Measurements from ENCODE around the gene SLC43A1.

DNA sequence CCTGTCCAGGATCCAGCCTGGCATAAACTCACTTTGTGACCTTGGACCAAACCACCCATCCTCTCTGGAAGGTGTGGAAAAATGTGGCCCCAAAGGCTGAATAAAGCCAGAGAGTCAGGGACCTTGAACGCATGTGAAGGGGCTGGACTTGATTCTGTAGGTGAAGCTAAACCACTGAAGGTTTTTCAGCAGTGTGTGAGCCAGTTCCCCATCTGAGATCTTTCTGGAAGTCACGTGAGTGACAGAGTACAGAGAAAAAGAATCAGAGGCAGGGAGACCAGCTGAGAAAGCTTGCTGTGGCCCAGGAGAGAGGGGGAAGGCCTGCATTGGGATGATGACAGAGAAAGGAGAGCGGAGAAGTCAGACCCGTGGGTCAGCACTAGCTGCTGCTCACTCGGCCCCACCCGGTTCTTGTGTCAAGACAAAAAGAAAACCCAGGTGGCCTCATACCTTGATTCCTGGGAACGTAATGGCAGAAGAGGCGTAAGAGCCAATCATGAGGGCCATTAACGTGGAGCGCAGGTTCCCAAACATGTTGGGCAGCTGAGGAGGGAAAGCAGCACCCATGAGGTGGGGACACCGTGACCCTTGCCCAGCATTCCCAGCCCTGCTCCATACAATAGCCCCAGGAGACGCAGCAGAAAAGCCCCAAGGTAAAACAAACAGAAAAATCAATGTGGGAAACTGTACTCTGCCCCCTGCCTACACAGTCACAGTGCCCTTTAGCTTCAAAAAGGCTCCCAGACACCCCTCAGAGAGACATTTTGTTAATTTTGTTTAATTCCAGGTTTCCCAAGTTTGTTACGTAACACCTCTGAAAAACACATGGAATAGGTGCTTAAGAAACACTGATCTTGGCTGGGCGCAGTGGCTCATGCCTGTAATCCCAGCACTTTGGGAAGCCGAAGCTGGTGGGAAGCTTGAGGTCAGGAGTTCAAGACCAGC lies 17.9 kb downstream of the SLC43A1 start:
- TF ChIP-seq, protein P1, sequence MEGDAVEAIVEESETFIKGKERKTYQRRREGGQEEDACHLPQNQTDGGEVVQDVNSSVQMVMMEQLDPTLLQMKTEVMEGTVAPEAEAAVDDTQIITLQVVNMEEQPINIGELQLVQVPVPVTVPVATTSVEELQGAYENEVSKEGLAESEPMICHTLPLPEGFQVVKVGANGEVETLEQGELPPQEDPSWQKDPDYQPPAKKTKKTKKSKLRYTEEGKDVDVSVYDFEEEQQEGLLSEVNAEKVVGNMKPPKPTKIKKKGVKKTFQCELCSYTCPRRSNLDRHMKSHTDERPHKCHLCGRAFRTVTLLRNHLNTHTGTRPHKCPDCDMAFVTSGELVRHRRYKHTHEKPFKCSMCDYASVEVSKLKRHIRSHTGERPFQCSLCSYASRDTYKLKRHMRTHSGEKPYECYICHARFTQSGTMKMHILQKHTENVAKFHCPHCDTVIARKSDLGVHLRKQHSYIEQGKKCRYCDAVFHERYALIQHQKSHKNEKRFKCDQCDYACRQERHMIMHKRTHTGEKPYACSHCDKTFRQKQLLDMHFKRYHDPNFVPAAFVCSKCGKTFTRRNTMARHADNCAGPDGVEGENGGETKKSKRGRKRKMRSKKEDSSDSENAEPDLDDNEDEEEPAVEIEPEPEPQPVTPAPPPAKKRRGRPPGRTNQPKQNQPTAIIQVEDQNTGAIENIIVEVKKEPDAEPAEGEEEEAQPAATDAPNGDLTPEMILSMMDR (IDR thresholded peaks at IDR 0.05) = no peak
- no peak for TF ChIP-seq MXI1 (IDR thresholded peaks at IDR 0.05; ENCODE audit: low read depth, low read length)
- no peak for TF ChIP-seq GATA2 (CRISPR knock-in tag; IDR thresholded peaks at IDR 0.05)
- TF ChIP-seq NFIC (IDR thresholded peaks at IDR 0.05; ENCODE audit: borderline replicate concordance) = no peak
- TF ChIP-seq POLR2AphosphoS5 (IDR thresholded peaks at IDR 0.05; ENCODE audit: low read depth, low read length) = no peak
- TF ChIP-seq SIN3A (IDR thresholded peaks at IDR 0.05; ENCODE audit: borderline replicate concordance, low read depth, low read length) = no peak
- no peak for TF ChIP-seq SMC3 (IDR thresholded peaks at IDR 0.05; ENCODE audit: low read depth, low read length)
- TF ChIP-seq EP300 (IDR thresholded peaks at IDR 0.05; ENCODE audit: borderline replicate concordance in 1 of 2, low read depth in 1 of 2, low read length in 1 of 2) = no peak
- TF ChIP-seq, protein P2, sequence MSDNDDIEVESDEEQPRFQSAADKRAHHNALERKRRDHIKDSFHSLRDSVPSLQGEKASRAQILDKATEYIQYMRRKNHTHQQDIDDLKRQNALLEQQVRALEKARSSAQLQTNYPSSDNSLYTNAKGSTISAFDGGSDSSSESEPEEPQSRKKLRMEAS (IDR thresholded peaks at IDR 0.05; ENCODE audit: low read depth) = no peak
- no peak for TF ChIP-seq YY1 (IDR thresholded peaks at IDR 0.05; ENCODE audit: low read depth)
- no peak for TF ChIP-seq RAD21 (IDR thresholded peaks at IDR 0.05; ENCODE audit: low read length)

Measured in SK-N-SH (cell line).